Retina (tissue), 1 donor: Measurements from ENCODE around the gene LYPLA2.

Source experiments
- DNase-seq: peaks from one replicate; pipeline ENCODE4 v3.0.0-alpha.2; 2016

Gene LYPLA2

GRCh38 chr1:23790696-23791515 lies at the start of gene LYPLA2:
LYPLA2 (plus strand) TSS chr1:23791145; CDS start chr1:23792683, 1,538 bp downstream.
- DNase-seq: peak; percentile 91

GRCh38 chr1:23741609-23742008 lies 49.3 kb upstream of the LYPLA2 start:
- no peak for DNase-seq

- no peak for DNase-seq
Observed at GRCh38 chr1:23742670-23743286, 48.2 kb upstream of the LYPLA2 start.

GRCh38 chr1:23743287-23744152 lies 47.4 kb upstream of the LYPLA2 start, which contains the start of gene ELOA:
ELOA (plus strand) TSS chr1:23743471; CDS start chr1:23743504, 33 bp downstream.
- DNase-seq: peak; percentile 89

- no peak for DNase-seq
Observed at GRCh38 chr1:23745515-23745914, 45.4 kb upstream of the LYPLA2 start.

GRCh38 chr1:23748016-23748415 lies 42.9 kb upstream of the LYPLA2 start:
- DNase-seq: no peak

- DNase-seq: peak; percentile 28
Observed at GRCh38 chr1:23751050-23751814, 39.7 kb upstream of the LYPLA2 start.

GRCh38 chr1:23751815-23752200 lies 39.1 kb upstream of the LYPLA2 start:
- no peak for DNase-seq

- DNase-seq: no peak
Observed at GRCh38 chr1:23752909-23753308, 38.0 kb upstream of the LYPLA2 start.

- no peak for DNase-seq
Observed at GRCh38 chr1:23756676-23757075, 34.3 kb upstream of the LYPLA2 start.

- DNase-seq: no peak
Observed at GRCh38 chr1:23757812-23758211, 33.1 kb upstream of the LYPLA2 start.

- no peak for DNase-seq
Observed at GRCh38 chr1:23759277-23759676, 31.7 kb upstream of the LYPLA2 start.

- DNase-seq: no peak
Observed at GRCh38 chr1:23763041-23763577, 27.8 kb upstream of the LYPLA2 start.

- no peak for DNase-seq
Observed at GRCh38 chr1:23768733-23769132, 22.2 kb upstream of the LYPLA2 start.

GRCh38 chr1:23772049-23772853 lies 18.7 kb upstream of the LYPLA2 start:
- DNase-seq: peak; percentile 81

GRCh38 chr1:23772854-23773242 lies 18.1 kb upstream of the LYPLA2 start:
- no peak for DNase-seq

GRCh38 chr1:23774174-23774880 lies 16.6 kb upstream of the LYPLA2 start:
- no peak for DNase-seq

GRCh38 chr1:23776217-23776616 lies 14.7 kb upstream of the LYPLA2 start:
- DNase-seq: no peak

- peak; percentile 88 for DNase-seq
Observed at GRCh38 chr1:23777979-23778814, 12.7 kb upstream of the LYPLA2 start, which contains the start of gene PITHD1. PITHD1 (plus strand) TSS chr1:23778418; CDS start chr1:23778516, 98 bp downstream.
